Activated CD4-positive, alpha-beta T cell treated with anti-CD3 and anti-CD28 coated beads, Interleukin-2, Interleukin-4, amounts not matched to agents 100 ng/mL and 50 ng/mL, durations not matched to agents 16 hours and 8 hours (primary cell): ENCODE results near the gene SUSD5.

Experiments used
- DNase-seq: peaks from one replicate; pipeline ENCODE4 v3.0.0-alpha.2; 2020; ENCODE audit warnings: low spot score

SUSD5 gene

GRCh38 chr3:33218446-33219174 is at the start of gene SUSD5:
Gene SUSD5, minus strand, starts transcription at chr3:33218810. Its CDS starts 13 bp downstream, at chr3:33218797.
- no peak for DNase-seq

- DNase-seq, result no peak
Measured at GRCh38 chr3:33260104-33260503, 41.5 kb upstream of the SUSD5 start.

GRCh38 chr3:33256249-33256648 is 37.6 kb upstream of the SUSD5 start:
- DNase-seq, result no peak

DNA sequence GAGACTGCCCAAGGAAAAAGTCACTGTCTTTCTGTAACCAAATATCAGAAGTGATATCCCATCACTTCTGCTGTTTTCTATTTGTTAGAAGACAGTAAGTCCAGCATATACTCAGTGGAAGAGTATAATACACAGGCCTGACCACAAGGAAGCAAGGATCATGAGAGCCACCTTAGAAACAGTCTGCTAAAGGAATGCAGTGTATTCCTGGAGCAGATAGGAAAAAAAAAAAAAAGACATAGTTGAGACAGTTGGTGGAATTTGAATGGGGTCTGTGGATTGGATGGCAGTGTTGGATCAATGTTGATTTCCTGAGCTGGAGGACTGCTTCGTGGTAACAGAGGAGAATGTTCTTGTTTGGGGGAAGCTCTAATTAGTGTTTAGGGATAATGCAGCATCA is 32.1 kb upstream of the SUSD5 start:
- DNase-seq, result no peak

- no peak for DNase-seq
Measured at GRCh38 chr3:33246786-33247185, 28.2 kb upstream of the SUSD5 start.

DNA sequence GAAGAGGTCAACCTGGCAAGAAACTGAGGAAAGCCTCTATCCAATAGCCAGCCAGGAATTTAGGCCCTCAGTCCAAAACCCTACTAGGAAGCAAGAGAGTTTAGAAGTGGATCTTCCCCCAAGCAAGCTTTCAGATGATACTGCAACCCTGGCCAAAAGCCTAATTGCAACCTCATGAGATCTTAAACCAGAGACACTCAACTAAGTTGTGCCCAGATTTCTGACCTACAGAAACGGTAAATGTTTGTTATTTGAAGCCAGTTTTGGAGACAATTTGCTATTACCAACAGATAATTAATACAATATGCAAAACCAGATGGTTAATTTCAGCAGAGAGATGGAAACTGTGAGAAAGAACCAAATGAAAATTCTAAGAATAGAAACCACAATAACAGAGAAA is 21.7 kb upstream of the SUSD5 start:
- no peak for DNase-seq

GRCh38 chr3:33238923-33239322 is 20.3 kb upstream of the SUSD5 start:
- no peak for DNase-seq

- no peak for DNase-seq
Measured at GRCh38 chr3:33237439-33237838, 18.8 kb upstream of the SUSD5 start.

GRCh38 chr3:33236005-33236404 is 17.4 kb upstream of the SUSD5 start:
- no peak for DNase-seq

- no peak for DNase-seq
Measured at GRCh38 chr3:33233884-33234283, 15.3 kb upstream of the SUSD5 start.

DNA sequence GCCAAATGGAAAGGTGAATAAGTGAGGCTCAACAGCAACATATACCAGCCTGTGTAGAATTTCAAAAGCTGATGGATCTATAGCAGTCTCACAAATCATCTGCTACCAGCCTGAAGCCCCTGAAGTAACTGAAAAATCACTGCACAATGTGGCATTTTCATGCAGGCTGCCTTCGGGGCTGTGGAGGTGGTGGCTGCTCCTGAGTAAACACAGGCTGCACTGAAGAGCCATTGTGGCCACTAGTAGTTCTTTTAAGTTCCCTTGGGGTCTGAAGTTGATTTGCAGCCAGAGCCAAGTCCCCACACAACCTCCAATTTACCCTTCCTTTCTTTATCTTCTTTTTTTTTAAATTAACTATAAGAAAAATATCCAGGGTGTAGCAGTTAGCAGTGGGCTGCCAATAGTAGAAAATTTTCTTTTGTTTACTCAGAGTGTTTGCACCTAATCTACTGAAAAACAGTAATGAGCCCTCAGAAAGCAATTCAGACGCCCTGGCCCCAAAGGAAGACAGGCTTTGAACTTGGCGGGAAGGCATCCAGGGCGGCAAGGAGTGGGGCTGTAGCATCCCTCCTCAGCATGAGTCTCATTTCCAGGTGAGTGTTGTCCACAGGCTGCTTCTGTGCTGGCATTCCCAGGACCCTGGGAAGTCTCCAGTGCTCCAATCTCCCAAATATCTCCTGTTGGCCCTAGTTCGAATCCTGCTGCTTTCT is 13.3 kb upstream of the SUSD5 start:
- no peak for DNase-seq

DNA sequence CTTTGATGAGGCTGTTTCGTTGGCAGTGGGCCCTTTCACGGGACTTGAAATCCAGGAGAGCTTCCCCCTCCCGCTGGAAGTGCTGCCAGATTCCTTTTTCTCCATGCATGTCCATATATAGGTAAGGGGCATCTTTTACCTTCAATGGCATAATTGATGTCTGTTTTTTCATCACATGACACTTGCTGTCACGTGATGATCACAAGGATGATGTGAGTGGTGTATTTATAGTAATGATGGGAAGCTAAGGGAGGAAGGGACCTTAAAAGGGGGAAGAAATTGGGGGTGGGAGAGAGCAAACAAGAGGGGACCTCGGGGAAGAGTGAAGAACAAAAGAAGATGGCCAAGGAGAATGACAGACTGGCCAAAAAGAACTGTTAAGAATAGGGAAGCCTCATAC is 11.3 kb upstream of the SUSD5 start:
- no peak for DNase-seq

DNA sequence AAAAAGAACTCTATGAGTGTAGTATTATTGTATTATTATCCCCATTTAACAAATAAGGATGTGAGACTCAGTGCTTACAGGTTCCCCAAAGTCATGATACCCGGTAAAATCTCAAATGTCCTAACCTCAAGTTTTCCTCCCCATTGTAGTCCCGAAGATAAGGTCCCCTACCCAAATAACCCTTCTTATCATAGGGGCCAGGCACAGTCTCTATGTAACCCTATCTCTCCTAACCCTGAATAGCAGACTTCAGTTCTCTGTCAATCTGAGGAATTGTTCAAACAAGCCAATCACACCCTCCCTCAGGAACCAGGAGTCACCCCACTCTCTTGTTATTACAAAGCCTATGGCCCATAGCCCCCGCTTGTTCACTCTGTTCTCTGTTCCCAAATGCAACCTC is 10.5 kb upstream of the SUSD5 start:
- no peak for DNase-seq

DNA sequence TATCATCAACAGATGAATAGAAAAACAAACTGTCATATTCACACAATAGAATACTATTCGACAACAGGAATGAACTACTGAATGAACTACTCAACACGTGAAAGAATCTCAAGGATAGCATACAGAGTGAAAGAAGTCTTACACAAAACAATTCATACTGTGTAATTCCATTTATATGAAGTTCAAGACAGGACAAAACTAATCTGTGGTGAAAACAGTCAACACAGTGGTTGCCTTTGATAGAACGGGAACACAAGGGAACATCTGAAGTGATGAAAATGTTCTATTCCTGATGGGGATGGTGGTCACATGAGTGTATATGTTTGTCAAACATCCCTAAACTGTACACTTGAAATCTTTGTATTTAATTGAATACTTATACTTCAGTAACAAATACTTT is 2.6 kb upstream of the SUSD5 start:
- no peak for DNase-seq

DNA sequence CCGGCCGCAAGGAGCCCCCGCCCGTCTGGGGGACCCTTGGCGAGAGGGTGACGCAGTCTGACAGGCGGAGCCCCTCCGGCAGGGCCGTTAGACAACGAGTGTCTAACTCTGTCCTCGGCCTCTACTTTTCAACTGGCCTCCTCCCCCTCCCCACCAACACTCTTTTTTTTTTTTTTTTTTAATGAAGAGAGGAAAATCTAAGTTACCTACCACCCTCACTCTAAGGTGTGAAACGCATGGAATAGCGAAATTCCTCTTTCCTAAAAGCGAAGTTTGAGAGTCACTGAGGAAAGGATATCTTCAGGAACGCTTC is 521 bp upstream of the SUSD5 start:
- no peak for DNase-seq

GRCh38 chr3:33217866-33218445 is 654 bp downstream of the SUSD5 start:
- no peak for DNase-seq

DNA sequence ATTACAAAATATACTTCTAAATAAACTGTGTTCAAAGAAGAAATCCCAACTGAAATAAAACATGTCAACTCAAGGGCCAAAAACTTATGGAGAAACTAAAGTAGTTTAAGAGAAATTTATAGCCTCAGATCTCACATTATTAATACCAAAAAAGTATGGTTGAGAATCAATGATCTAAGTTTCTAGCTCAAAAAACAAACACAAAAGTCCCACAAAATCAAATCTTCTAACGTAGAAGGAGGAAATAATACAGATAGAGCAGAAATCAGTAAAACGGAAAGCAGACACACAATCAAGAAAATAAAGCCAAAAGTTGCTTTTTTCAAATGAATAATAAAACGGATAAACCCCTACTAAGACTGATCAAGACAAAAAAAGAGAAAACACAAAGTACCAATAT is 2.9 kb downstream of the SUSD5 start:
- no peak for DNase-seq

- no peak for DNase-seq
Measured at GRCh38 chr3:33212406-33212805, 6.2 kb downstream of the SUSD5 start.

GRCh38 chr3:33211444-33211843 is 7.2 kb downstream of the SUSD5 start:
- no peak for DNase-seq

DNA sequence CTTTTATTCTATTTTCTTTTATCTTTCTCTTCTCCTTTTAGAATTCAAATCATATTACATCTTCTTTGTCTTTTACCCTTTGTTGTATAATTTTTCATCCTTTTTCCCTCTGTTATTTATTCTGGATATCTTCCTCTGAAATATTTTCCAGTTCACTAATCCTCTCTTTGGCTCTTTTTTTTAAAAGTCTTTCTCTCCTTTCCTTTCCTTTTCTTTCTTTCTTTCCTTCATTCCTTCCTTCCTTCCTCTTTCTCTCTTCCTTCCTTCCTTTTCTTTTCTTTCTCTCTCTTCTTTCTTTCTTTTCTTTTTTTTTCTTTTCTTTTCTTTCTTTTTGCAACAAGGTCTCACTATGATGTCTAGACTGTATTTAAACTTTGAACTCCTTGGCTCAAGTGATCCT is 9.3 kb downstream of the SUSD5 start:
- DNase-seq, result no peak

DNA sequence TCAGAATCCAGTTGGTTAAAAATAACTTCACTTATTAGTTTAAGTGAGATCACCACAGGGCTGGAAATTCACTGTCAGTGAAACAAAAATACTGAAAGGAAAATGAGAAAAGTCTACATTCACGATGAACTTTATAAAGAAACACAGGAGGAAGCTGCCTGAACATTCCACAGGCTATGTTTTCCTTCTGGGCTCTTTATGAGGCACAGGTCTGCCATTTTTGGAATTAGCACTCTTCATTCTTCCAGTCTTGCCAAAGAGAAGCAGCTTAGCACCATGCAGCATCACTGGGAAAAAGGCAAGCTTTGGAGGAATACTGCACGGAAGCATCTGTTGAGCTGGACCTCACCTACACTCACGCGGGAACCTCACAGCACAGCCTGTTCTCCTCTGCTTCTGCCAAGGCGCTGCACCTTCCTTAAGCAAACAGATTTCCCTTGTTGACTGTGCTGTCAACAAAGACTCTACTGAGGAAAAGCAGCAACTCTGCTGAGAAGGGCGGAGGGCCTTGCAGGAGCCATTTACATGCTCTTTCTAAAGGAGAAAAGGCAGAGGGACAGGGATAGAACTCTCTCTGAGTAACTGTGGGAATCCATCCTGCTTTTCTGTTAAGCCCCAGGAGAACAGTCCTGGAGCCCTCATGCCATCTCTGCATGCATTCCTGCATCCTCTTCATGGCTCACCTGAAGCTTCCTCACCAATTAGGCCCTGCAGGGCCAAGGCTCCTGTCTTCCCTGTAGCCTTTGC is 15.7 kb downstream of the SUSD5 start:
- DNase-seq, result no peak

DNA sequence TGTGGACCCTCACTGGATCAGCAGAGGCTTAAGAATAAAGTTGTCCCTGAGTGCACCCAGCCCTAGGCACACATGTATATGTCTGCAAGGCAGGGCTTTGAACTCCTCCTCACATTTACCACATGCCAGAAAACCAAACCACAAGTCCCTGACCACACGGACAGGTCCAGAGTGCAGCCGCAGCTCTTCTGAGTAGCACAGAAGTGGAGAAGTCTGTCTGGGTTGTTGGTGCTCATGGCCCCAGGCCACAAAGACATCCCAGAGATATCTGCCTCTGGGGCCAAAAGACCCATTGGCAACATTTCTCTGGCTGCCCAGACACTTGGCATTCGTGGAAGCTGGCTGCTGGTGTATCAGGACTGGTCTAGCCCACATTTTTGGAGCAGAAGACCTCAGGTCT is 17.4 kb downstream of the SUSD5 start:
- no peak for DNase-seq

- no peak for DNase-seq
Measured at GRCh38 chr3:33196538-33196937, 22.1 kb downstream of the SUSD5 start.
